HCT116 (cell line): ENCODE measurements around the gene ATP6V1A. TPM values are rescaled to one million over a fixed set of nuclear protein-coding genes. Genes with fewer than 3 reads are reported as not detected.

Experiments used
- ATAC-seq: fragments of 200-7000 bp; cut with Tn5 transposase; 2 replicates; pipeline ENCODE4 v1.9.1; 2020; ENCODE audit warnings: mild to moderate bottlenecking, moderate library complexity
- BruUV-seq: library from RNA; stranded (reverse); fragments of 400-500 nt; replicated peaks from 2 replicates; lab custom pipeline; 2021; lab: Mats Ljungman, UMichigan
- CTCF ChIA-PET: fragments of 300-600 bp; sonication (Branson Sonifier 250); formaldehyde crosslinking; loops from one replicate; lab custom pipeline; 2021; ENCODE audit warnings: antibody characterized with exemption; lab: Charles Lee
- POLR2A ChIA-PET: fragments of 300-600, 350-600 bp; sonication (Branson Sonifier 250); formaldehyde crosslinking; loops from one replicate; lab custom pipeline; 2021; ENCODE audit warnings: antibody characterized with exemption; lab: Charles Lee
- RAD21 ChIA-PET, 2 experiments: fragments of 300-600 bp; sonication (Branson Sonifier 250); formaldehyde crosslinking; loops; one replicate each; lab custom pipeline; 2023; ENCODE audit warnings: low total read pairs in 2 of 2; ENCODE audit not compliant: uncharacterized antibody in 2 of 2, unreplicated experiment in 2 of 2, low non-redundant PET in 1 of 2; lab: Charles Lee
- DNase-seq: peaks from one replicate; pipeline ENCODE4 v3.0.0-alpha.2; 2010; ENCODE audit warnings: low read depth, low spot score
- H2AFZ ChIP-seq: fragments of 200-600 bp; shearing (Covaris generic), sonication (generic); 2 replicates; pipeline ENCODE4 v1.6.1; 2017; ENCODE audit warnings: low read depth, mixed run types, mixed read lengths, antibody characterized with exemption, low read length; ENCODE audit not compliant: poor library complexity, severe bottlenecking
- H3K27ac ChIP-seq: 2 replicates; pipeline ENCODE4 v1.5.1; 2012; ENCODE audit warnings: low read depth, low read length
- H3K27me3 ChIP-seq: fragments of 200-600 bp; sonication (generic); 2 replicates; pipeline ENCODE4 v1.6.1; 2016; ENCODE audit warnings: mixed run types, low read length, mixed read lengths; ENCODE audit not compliant: insufficient read depth
- H3K36me3 ChIP-seq, 2 experiments: fragments of 200-500 bp in 1 of 2; fragments of 200-600 bp in 1 of 2; sonication (Bioruptor generic) in 1 of 2; sonication (generic) in 1 of 2; 2 replicates each; pipeline versions ENCODE4 v1.5.1 to v1.6.1; 2014 to 2016; ENCODE audit warnings: low read length in 2 of 2, inconsistent platforms in 1 of 2, mixed read lengths in 1 of 2, mixed run types in 1 of 2; ENCODE audit not compliant: insufficient read depth in 2 of 2, control insufficient read depth in 1 of 2
- H3K4me1 ChIP-seq, 2 experiments: fragments of 200-600 bp in 1 of 2; sonication (generic) in 1 of 2; 2 replicates each; pipeline versions ENCODE4 v1.5.1 to v1.6.1; 2012 to 2017; ENCODE audit warnings: low read length in 2 of 2, inconsistent platforms in 1 of 2, mild to moderate bottlenecking in 1 of 2, mixed read lengths in 1 of 2, mixed run types in 1 of 2, moderate library complexity in 1 of 2; ENCODE audit not compliant: insufficient read depth in 2 of 2, control insufficient read depth in 1 of 2
- H3K4me2 ChIP-seq: fragments of 200-600 bp; sonication (generic); 2 replicates; pipeline ENCODE4 v1.6.1; 2017; ENCODE audit warnings: mixed run types, low read length, mixed read lengths
- H3K4me3 ChIP-seq, 2 experiments: fragments of 200-600 bp in 1 of 2; sonication (generic) in 1 of 2; replicated peaks in 1 of 2; 2 replicates each; pipeline ENCODE4 v1.5.1; 2011 to 2016; ENCODE audit warnings: low read length in 2 of 2, control low read depth in 1 of 2, low read depth in 1 of 2, mild to moderate bottlenecking in 1 of 2, mixed read lengths in 1 of 2, mixed run types in 1 of 2
- H3K79me2 ChIP-seq: fragments of 200-600 bp; sonication (generic); 2 replicates; pipeline ENCODE4 v1.6.1; 2017; ENCODE audit warnings: mild to moderate bottlenecking, mixed run types, low read length, moderate library complexity, mixed read lengths; ENCODE audit not compliant: insufficient read depth
- H3K9ac ChIP-seq: fragments of 200-600 bp; sonication (generic); 2 replicates; pipeline ENCODE4 v1.6.1; 2016; ENCODE audit warnings: low read length, mixed read lengths
- H3K9me2 ChIP-seq: fragments of 200-600 bp; sonication (generic), shearing (Covaris generic); 2 replicates; pipeline ENCODE4 v1.6.1; 2017; ENCODE audit warnings: mixed run types, mild to moderate bottlenecking, moderate library complexity; ENCODE audit not compliant: insufficient read depth
- H3K9me3 ChIP-seq, 2 experiments: fragments of 200-500 bp in 1 of 2; fragments of 200-600 bp in 1 of 2; sonication (Bioruptor generic) in 1 of 2; sonication (generic) in 1 of 2; 2 replicates each; pipeline ENCODE4 v1.6.1; 2014 to 2017; ENCODE audit warnings: low read length in 2 of 2, mixed read lengths in 2 of 2, inconsistent platforms in 1 of 2, low read depth in 1 of 2, mild to moderate bottlenecking in 1 of 2, mixed run types in 1 of 2, moderate library complexity in 1 of 2; ENCODE audit not compliant: control insufficient read depth in 1 of 2, insufficient read depth in 1 of 2
- H4K20me1 ChIP-seq: fragments of 200-600 bp; sonication (generic), shearing (Covaris generic); 2 replicates; pipeline ENCODE4 v1.6.1; 2017; ENCODE audit warnings: mixed run types, mild to moderate bottlenecking, moderate library complexity; ENCODE audit not compliant: insufficient read depth
- EGR1 ChIP-seq: IDR thresholded peaks from 2 replicates; pipeline ENCODE4 v1.6.1; 2012; ENCODE audit warnings: low read depth
- ELF1 ChIP-seq: IDR thresholded peaks from 2 replicates; pipeline ENCODE4 v1.6.1; 2012; ENCODE audit warnings: low read depth, borderline replicate concordance
- EZH2phosphoT487 ChIP-seq: fragments of 200-600 bp; IDR thresholded peaks from 2 replicates; pipeline ENCODE4 v1.6.1; 2018; ENCODE audit warnings: antibody characterized with exemption, borderline replicate concordance
- FOSL1 ChIP-seq: IDR thresholded peaks from 2 replicates; pipeline ENCODE4 v1.6.1; 2012; ENCODE audit warnings: low read depth
- JUND ChIP-seq: IDR thresholded peaks from 2 replicates; pipeline ENCODE4 v1.6.1; 2012
- POLR2A ChIP-seq: IDR thresholded peaks from 2 replicates; pipeline ENCODE4 v1.7.0; 2011; ENCODE audit warnings: borderline replicate concordance; ENCODE audit not compliant: insufficient read depth, insufficient read length; ENCODE audit errors: extremely low read depth
- POLR2AphosphoS5 ChIP-seq: IDR thresholded peaks from 2 replicates; pipeline ENCODE4 v1.6.1; 2011; ENCODE audit warnings: mild to moderate bottlenecking, low read depth, low read length, moderate library complexity
- RAD21 ChIP-seq: IDR thresholded peaks from 2 replicates; pipeline ENCODE4 v1.6.1; 2012; ENCODE audit warnings: low read depth, mild to moderate bottlenecking
- SP1 ChIP-seq: IDR thresholded peaks from 2 replicates; pipeline ENCODE4 v1.6.1; 2012; ENCODE audit warnings: low read depth
- ZFX ChIP-seq: fragments of 450-650 bp; IDR thresholded peaks from 2 replicates; pipeline ENCODE4 v1.6.1; 2017
- ZNF274 ChIP-seq: fragments of 200-500 bp; sonication (Bioruptor generic); IDR thresholded peaks from 2 replicates; pipeline ENCODE4 v1.6.1; 2014; ENCODE audit warnings: mild to moderate bottlenecking, low read depth, low read length, inconsistent platforms
- intact Hi-C: fragments of 100-400 bp; cut with micrococcal nuclease; formaldehyde crosslinking; loops from 2 replicates; pipeline ENCODE4 v1.10.0; 2022
- total RNA-seq: library from RNA; stranded (reverse); gene quantifications from one replicate; pipeline ENCODE4 v1.2.1, GENCODE V29; 2021; ENCODE audit not compliant: unreplicated experiment
- TF ChIP-seq, protein P1 (sequence below): IDR thresholded peaks from 2 replicates; pipeline ENCODE4 v1.6.1; 2012

Gene ATP6V1A
- total RNA-seq, 1 experiment from 2014 or later = 54.7 TPM

DNA sequence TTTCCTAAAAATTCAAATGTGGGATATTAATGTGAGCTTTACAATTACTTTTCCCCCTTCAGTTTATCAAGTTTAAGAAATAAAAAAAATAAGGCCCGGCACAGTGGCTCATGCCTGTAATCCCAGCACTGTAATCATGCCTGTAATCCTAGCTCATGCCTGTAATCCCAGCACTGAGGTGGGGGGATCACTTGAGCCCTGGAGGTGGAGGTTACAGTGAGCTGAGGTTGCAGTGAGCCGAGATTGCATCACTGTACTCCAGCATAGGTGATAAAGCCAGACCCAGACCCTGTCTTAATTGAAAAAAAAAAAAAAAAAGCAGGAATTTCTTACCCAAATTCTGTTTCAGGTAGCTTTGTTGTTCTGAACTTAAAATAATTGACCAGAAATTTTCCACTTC is 17.9 kb downstream of the ATP6V1A start:
- DNase-seq (no peak), ATAC-seq (no peak)
- H3K36me3 ChIP-seq = no peaks in the 10 kb centered on the region
- no peaks in the 10 kb centered on the region for H3K79me2 ChIP-seq
- no TSS peak for BruUV-seq
- intact Hi-C loops = no loop called here
- RAD21 ChIA-PET = no interaction called here
- no peaks in the 10 kb centered on the region for H4K20me1 ChIP-seq
- no peaks in the 10 kb centered on the region for H3K9me2 ChIP-seq
- CTCF ChIA-PET = no interaction called here
- TF ChIP-seq EGR1 (no peak), POLR2AphosphoS5 (no peak), ZNF274 (no peak)
- TF ChIP-seq, protein P1, sequence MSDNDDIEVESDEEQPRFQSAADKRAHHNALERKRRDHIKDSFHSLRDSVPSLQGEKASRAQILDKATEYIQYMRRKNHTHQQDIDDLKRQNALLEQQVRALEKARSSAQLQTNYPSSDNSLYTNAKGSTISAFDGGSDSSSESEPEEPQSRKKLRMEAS = no peak
- H3K4me3 ChIP-seq = no peak overlapping the region
- no peak overlapping the region for H3K4me2 ChIP-seq
- H3K9ac ChIP-seq = no peak overlapping the region
- H3K27ac ChIP-seq = no peak overlapping the region
- peaks cover 7 to 9% of the 10 kb centered on the region in 2 experiments for H3K4me1 ChIP-seq
- H3K27me3 ChIP-seq = no peaks in the 10 kb centered on the region
- H3K9me3 ChIP-seq = no peaks in the 10 kb centered on the region
- no peak overlapping the region for H2AFZ ChIP-seq
- POLR2A ChIA-PET = no interaction called here

DNA sequence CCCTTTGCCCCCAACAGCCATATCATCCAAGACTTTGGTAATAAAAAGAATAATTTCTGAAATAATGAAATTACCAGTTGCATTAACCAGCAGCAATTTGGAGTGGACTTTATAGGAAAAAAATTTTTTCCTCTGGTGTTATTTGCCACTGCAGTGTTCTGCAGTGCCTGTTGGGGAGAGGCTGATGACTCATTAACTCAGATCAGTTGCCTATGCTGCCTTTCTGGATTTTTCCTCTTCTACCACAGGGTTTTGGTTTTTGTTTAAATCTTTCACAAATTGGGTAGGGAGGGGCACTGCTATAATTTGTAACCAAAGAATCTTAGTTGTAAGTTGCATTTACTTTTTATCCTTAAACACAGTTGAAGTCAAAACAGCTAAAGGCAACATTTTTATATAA is 22.7 kb downstream of the ATP6V1A start:
- Histone ChIP-seq H3K27ac (no peak overlapping the region; the same call in 1 of the 2 replicates), H4K20me1 (no peaks in the 10 kb centered on the region)
- TF ChIP-seq RAD21 (no peak), ELF1 (no peak), JUND (0 out of 2 replicates have a peak, but pooled peaks have one; percentile 22), ZFX (no peak), SP1 (no peak), POLR2A (no peak), FOSL1 (peak; percentile 31), EZH2phosphoT487 (no peak)
- TF ChIP-seq, all 23 proteins: peak for 2
- Histone ChIP-seq H3K4me1 (peaks cover 7 to 9% of the 10 kb centered on the region in 2 experiments), H3K27me3 (no peaks in the 10 kb centered on the region), H3K9ac (no peak overlapping the region), H3K9me3 (no peaks in the 10 kb centered on the region), H3K79me2 (no peaks in the 10 kb centered on the region), H3K9me2 (no peaks in the 10 kb centered on the region), H3K4me2 (peak overlapping the region; percentile 22; the same call in 1 of the 2 replicates), H3K36me3 (no peaks in the 10 kb centered on the region), H3K4me3 (no peak overlapping the region), H2AFZ (no peak overlapping the region)
- ChIA-PET RAD21 (no interaction called here), CTCF (no interaction called here), POLR2A (no interaction called here)
- DNase-seq (no peak), ATAC-seq (no peak)
- no TSS peak for BruUV-seq
- intact Hi-C loops = no loop called here
